GM19193 (cell line): ENCODE data around the gene ZDHHC7.

Experiments
- POLR2A ChIP-seq: IDR thresholded peaks from 4 replicates; pipeline ENCODE4 v1.6.1; 2011; ENCODE audit not compliant: insufficient read depth, insufficient read length; ENCODE audit errors: extremely low read depth

The ZDHHC7 gene, protein sequence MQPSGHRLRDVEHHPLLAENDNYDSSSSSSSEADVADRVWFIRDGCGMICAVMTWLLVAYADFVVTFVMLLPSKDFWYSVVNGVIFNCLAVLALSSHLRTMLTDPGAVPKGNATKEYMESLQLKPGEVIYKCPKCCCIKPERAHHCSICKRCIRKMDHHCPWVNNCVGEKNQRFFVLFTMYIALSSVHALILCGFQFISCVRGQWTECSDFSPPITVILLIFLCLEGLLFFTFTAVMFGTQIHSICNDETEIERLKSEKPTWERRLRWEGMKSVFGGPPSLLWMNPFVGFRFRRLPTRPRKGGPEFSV

GRCh38 chr16:85010931-85011845 lies at the start of gene ZDHHC7:
Gene ZDHHC7, minus strand, starts transcription at chr16:85011535. Its CDS starts 20,917 bp downstream, at chr16:84990618.
- TF ChIP-seq POLR2A: peak; percentile 94

DNA sequence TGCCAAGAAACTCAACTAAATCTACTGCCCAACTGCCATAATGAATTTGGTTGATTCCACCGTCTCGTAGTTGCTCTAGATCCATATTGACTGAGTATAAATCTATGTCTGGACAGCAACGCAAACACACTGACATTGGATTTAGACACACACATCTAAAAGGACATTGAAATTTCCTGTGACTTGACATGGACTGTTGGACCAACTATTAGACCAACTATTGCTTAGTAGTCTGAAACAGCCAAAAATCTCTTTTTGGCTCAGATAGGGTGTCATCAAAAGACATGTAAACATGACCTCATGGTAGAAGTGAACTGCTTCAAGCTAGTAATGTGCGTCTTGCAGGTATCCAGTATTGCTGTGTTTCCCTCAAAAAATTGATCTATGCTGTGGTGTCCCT lies 47.6 kb upstream of the ZDHHC7 start:
- TF ChIP-seq POLR2A: no peak

GRCh38 chr16:85057948-85058347 lies 46.6 kb upstream of the ZDHHC7 start:
- no peak for TF ChIP-seq POLR2A

DNA sequence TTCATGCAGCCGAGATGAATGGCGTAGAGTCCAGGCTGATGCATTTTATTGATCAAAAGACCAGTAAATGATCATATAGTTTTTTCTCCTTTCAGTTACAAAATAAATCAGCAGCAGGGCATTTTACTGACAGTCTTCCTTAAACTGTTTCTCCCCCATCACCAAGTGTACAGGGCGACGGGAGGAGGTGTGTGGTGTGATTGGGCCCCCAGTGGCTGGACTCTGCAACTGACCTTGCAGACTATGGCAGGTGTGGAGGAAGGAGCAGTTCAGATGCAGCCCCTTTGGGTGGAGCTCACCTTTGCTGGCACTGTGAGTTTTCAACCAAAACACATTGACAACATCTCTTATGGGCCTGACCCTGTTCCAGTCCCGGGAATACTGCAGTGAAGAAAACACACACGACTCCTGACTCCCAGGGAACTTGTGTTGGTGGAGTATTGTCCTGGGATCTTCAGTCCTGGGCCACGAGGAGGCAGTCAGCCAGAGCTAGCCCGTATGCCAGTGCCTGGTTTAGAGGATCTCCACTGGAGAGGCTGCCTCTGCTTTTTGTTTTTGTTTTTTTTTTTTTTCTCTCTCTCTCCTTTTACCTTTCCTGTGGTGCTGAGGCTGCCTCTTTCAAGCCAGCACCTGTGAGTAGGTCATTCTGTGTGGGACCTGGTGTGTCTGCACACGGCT lies 46.0 kb upstream of the ZDHHC7 start:
- TF ChIP-seq POLR2A: no peak

DNA sequence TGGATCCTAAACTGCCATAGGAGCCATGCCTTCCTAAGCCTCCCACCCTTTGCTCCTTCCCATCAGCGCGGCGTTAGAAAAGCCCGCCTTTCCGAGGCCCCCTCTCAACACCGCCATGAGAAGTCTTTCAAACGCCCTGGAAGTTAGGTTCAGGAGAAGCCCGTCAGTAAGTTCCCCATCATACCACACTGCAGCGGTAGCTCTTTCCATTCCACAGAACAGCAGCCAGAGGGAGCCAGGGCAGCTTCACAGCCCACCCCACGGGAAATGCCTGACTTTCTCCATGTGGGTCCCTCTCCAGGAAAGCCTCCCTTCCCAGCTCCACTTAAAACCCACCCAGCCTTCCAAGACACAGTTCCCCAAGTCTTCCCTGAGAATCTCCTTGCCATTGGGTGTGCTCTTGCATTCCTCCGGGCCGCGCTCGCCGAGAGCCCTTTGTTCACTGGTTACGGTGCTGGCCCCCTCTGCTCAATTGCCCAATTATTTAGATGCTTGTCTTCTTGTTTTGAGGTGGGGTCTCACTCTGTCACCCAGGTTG lies 44.9 kb upstream of the ZDHHC7 start:
- no peak for TF ChIP-seq POLR2A

- TF ChIP-seq POLR2A: no peak
Observed at GRCh38 chr16:85055493-85056210, 44.3 kb upstream of the ZDHHC7 start.

GRCh38 chr16:85054948-85055492 lies 43.7 kb upstream of the ZDHHC7 start:
- no peak for TF ChIP-seq POLR2A

- no peak for TF ChIP-seq POLR2A
Observed at GRCh38 chr16:85052536-85052935, 41.2 kb upstream of the ZDHHC7 start.

- TF ChIP-seq POLR2A: no peak
Observed at GRCh38 chr16:85051683-85052082, 40.3 kb upstream of the ZDHHC7 start.

DNA sequence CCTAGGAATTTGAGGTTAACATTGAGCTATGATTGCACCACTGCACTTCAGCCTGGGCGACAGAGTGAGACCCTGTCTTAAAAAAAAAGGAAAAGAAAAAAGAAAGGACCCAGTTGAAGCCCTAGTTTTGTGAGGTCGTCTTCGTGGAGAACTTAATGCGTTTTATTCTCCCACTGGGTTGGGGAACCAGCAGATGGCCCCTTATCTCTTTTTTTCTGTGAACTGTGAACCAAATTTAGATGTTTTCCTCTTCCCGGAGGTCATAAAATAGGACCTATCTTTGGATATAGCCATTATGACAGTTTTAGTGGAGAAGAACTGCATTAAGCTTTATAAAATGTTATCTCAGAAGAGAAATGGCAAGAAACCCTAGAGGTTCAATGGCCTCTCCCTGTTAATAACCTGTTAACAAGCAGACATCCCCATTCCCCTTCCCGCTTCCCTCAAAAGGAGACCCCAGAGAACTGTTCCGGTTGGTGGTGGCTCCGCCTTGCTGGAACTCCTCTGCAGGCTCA lies 39.8 kb upstream of the ZDHHC7 start:
- no peak for TF ChIP-seq POLR2A

DNA sequence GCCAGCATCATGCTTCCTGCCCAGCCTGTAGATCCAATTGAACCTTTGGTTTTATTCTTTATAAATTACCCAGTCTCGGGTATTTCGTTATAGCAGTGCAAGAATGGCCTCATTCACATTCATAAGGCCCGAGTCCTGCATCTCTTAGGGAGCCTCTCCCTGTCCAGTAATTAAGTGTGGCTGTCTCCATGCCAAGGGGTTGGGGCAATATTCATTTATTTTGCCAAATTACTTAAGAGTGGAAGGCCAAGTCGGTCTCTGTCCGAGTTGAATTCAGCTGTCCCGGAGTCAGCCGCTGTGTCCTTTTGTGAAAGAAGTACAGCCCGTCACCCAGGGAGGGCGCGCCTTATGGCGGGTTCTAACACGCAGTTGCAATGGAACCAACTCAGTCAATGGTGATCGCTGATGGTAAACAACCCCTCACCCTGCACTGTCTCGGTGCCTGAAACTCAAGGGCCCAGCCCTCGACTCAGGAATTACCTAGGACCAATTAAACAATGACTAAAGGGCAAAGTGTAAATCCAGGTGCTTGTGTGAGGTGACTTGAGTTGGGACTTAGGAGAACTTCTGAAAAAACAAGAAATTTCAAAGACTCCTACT lies 38.5 kb upstream of the ZDHHC7 start:
- no peak for TF ChIP-seq POLR2A

GRCh38 chr16:85048921-85049562 lies 37.7 kb upstream of the ZDHHC7 start:
- no peak for TF ChIP-seq POLR2A

DNA sequence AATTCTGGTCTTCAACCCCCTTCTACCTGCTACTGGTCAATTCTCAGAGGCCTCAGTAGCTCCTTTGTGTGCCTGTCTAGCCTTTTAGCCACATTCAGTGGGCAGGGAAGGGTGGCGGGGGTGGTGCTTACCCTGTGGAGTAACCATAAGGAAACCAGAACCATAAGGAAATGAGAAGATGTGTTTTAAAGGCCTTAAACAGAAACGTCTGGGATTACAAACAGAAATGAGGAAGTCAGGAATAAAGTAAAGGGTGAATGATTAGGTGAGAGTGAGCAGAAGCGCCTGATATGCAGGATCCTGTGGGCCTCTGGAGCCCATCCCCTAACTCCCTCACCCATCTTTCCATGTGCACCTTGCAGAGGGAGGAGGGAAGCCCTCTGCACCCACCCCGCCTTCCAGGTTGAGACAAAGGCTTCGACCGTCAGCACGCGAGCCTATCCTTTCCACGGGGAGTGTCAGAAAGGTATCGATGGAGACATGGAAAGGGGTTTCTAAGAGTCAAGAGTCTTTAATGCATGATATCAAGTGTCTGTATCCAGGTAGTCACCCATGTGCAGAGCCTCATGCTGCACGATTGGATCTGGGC lies 36.6 kb upstream of the ZDHHC7 start:
- no peak for TF ChIP-seq POLR2A
